Epithelial cell of esophagus (primary cell): ENCODE measurements around the gene EFHB.

Source experiments
- DNase-seq: peaks from one replicate; pipeline ENCODE4 v3.0.0; 2010; ENCODE audit warnings: low read depth
- H3K4me3 ChIP-seq: 2 replicates; pipeline ENCODE4 v1.5.1; 2011; ENCODE audit warnings: mild to moderate bottlenecking, low read length, control low read depth
- CTCF ChIP-seq: IDR thresholded peaks from 2 replicates; pipeline ENCODE4 v1.5.1; 2011; ENCODE audit warnings: low read depth, mild to moderate bottlenecking, low read length, control low read depth, inconsistent platforms; ENCODE audit not compliant: insufficient read depth; ENCODE audit errors: missing control alignments

Gene EFHB

GRCh38 chr3:19931767-19932188, 2.2 kb downstream of the EFHB start:
- H3K4me3 ChIP-seq, result no peak overlapping the region
- no peak for TF ChIP-seq CTCF
- DNase-seq, result peak; percentile 37

GRCh38 chr3:19931180-19931692, 2.8 kb downstream of the EFHB start:
- H3K4me3 ChIP-seq, result no peak overlapping the region
- TF ChIP-seq CTCF, result no peak
- DNase-seq, result no peak

GRCh38 chr3:19920401-19921080, 13.5 kb downstream of the EFHB start:
- no peak overlapping the region for H3K4me3 ChIP-seq
- no peak for TF ChIP-seq CTCF
- DNase-seq, result no peak

- DNase-seq, result no peak
- no peak for TF ChIP-seq CTCF
- no peak overlapping the region for H3K4me3 ChIP-seq
Observed at GRCh38 chr3:19917167-19917566, 16.9 kb downstream of the EFHB start.

GRCh38 chr3:19911452-19911851, 22.6 kb downstream of the EFHB start:
- DNase-seq, result no peak
- no peak for TF ChIP-seq CTCF
- H3K4me3 ChIP-seq, result no peak overlapping the region

- H3K4me3 ChIP-seq, result no peak overlapping the region
- no peak for TF ChIP-seq CTCF
- no peak for DNase-seq
Observed at GRCh38 chr3:19907523-19907922, 26.5 kb downstream of the EFHB start.

- no peak for DNase-seq
- H3K4me3 ChIP-seq, result no peak overlapping the region
- TF ChIP-seq CTCF, result no peak
Observed at GRCh38 chr3:19903649-19904048, 30.4 kb downstream of the EFHB start.
